ENCODE results near the gene ZNF148.

The ZNF148 gene

GRCh38 chr3:125212091-125212508 lies 163.0 kb downstream of the ZNF148 start:
- Histone ChIP-seq H3K27me3 (peaks cover 6 to 43% of the 10 kb centered on the region in 2 donors), H3K4me1 (peaks cover 0 to 17% (median 15%) of the 10 kb centered on the region in 4 donors), H3K9me3 (no peaks in the 10 kb centered on the region), H3K27ac (no peak overlapping the region), H3K36me3 (no peaks in the 10 kb centered on the region), H3K4me3 (peak overlapping the region; percentile 35 to 57)
- TF ChIP-seq CTCF (IDR thresholded peaks at IDR 0.05): no peak
- DNase-seq: no peak
- intact Hi-C loops (cut with DNase I; ENCODE audit: low total_unique reads): no loop called here

- DNase-seq: no peak
Observed at GRCh38 chr3:125211523-125212090, 163.5 kb downstream of the ZNF148 start.

GRCh38 chr3:125207949-125208568 lies 167.1 kb downstream of the ZNF148 start:
- H3K36me3 ChIP-seq: no peaks in the 10 kb centered on the region

More at GRCh38 chr3:125211523-125212090, 163.5 kb downstream of the ZNF148 start:
- Histone ChIP-seq H3K36me3 (no peaks in the 10 kb centered on the region), H3K9me3 (no peaks in the 10 kb centered on the region), H3K4me3 (peak overlapping the region in 1 of 2 donors; percentile 57), H3K27me3 (peaks cover 6 to 43% of the 10 kb centered on the region in 2 donors), H3K27ac (no peak overlapping the region), H3K4me1 (peaks cover 0 to 17% (median 15%) of the 10 kb centered on the region in 4 donors)
- TF ChIP-seq CTCF (IDR thresholded peaks at IDR 0.05): no peak
- intact Hi-C loops (cut with DNase I; ENCODE audit: low total_unique reads): no loop called here

GRCh38 chr3:125207507-125207906 lies 167.6 kb downstream of the ZNF148 start:
- no peaks in the 10 kb centered on the region for H3K9me3 ChIP-seq
- peaks cover under 1 to 19% of the 10 kb centered on the region in 2 donors for H3K27me3 ChIP-seq
- no peaks in the 10 kb centered on the region for H3K36me3 ChIP-seq
- intact Hi-C loops (cut with DNase I; ENCODE audit: low total_unique reads): no loop called here
- no peak for DNase-seq
- peaks cover 0 to 10% (median 8%) of the 10 kb centered on the region in 4 donors for H3K4me1 ChIP-seq
- no peak for TF ChIP-seq CTCF (IDR thresholded peaks at IDR 0.05)
- H3K4me3 ChIP-seq: no peak overlapping the region
- H3K27ac ChIP-seq: no peak overlapping the region

More at GRCh38 chr3:125207949-125208568, 167.1 kb downstream of the ZNF148 start:
- Histone ChIP-seq H3K4me3 (no peak overlapping the region), H3K9me3 (no peaks in the 10 kb centered on the region), H3K4me1 (peaks cover 0 to 15% (median 14%) of the 10 kb centered on the region in 4 donors), H3K27me3 (peaks cover 6 to 24% of the 10 kb centered on the region in 2 donors), H3K27ac (no peak overlapping the region)
- no peak for TF ChIP-seq CTCF (IDR thresholded peaks at IDR 0.05)
- no peak for DNase-seq
- intact Hi-C loops (cut with DNase I; ENCODE audit: low total_unique reads): no loop called here

GRCh38 chr3:125206934-125207333 lies 168.2 kb downstream of the ZNF148 start:
- TF ChIP-seq CTCF (IDR thresholded peaks at IDR 0.05): no peak
- H3K4me3 ChIP-seq: no peak overlapping the region
- H3K36me3 ChIP-seq: no peaks in the 10 kb centered on the region
- intact Hi-C loops (cut with DNase I; ENCODE audit: low total_unique reads): no loop called here
- no peak for DNase-seq
- H3K27ac ChIP-seq: no peak overlapping the region
- peaks cover 0 to 13% of the 10 kb centered on the region in 2 donors for H3K27me3 ChIP-seq
- no peaks in the 10 kb centered on the region for H3K9me3 ChIP-seq
- peaks cover 0 to 4% (median 2%) of the 10 kb centered on the region in 4 donors for H3K4me1 ChIP-seq

All from tibial artery (tissue), 4 donors.